Hepatocyte (in vitro differentiated cells): ENCODE measurements around the gene HSFX4. TPM values are rescaled to one million over a fixed set of nuclear protein-coding genes. Genes with fewer than 3 reads are reported as not detected.
"Not testable (repeated sequence)": the region's sequence is repeated elsewhere in the genome, so short reads cannot be mapped to it uniquely, and the experiment has no call there.

Experiments used
- DNase-seq: peaks from one replicate; pipeline ENCODE4 v3.0.0-alpha.2; 2016; ENCODE audit warnings: low spot score
- H2AFZ ChIP-seq: fragments of 200-600 bp; sonication (generic); 2 replicates; pipeline ENCODE4 v1.6.0; 2016; ENCODE audit warnings: antibody characterized with exemption, mild to moderate bottlenecking
- H3K27ac ChIP-seq: fragments of 200-600 bp; sonication (generic); 2 replicates; pipeline ENCODE4 v1.5.1; 2016; ENCODE audit warnings: mild to moderate bottlenecking
- H3K27me3 ChIP-seq: fragments of 200-600 bp; sonication (generic); 2 replicates; pipeline ENCODE4 v1.6.1; 2016
- H3K36me3 ChIP-seq: fragments of 200-600 bp; sonication (generic); replicated peaks from 2 replicates; pipeline ENCODE4 v1.5.1; 2016; ENCODE audit warnings: low read depth; ENCODE audit not compliant: insufficient read depth
- H3K4me1 ChIP-seq: fragments of 200-600 bp; sonication (generic); 2 replicates; pipeline ENCODE4 v1.5.1; 2016; ENCODE audit warnings: mild to moderate bottlenecking, moderate library complexity; ENCODE audit not compliant: insufficient read depth
- H3K4me2 ChIP-seq: fragments of 200-600 bp; sonication (generic); 2 replicates; pipeline ENCODE4 v1.6.0; 2016
- H3K4me3 ChIP-seq: fragments of 200-600 bp; sonication (generic); 2 replicates; pipeline ENCODE4 v1.5.1; 2016; ENCODE audit warnings: mild to moderate bottlenecking
- H3K79me2 ChIP-seq: fragments of 200-600 bp; sonication (generic); 2 replicates; pipeline ENCODE4 v1.6.0; 2017; ENCODE audit warnings: mild to moderate bottlenecking
- H3K9me2 ChIP-seq: fragments of 200-600 bp; sonication (generic); replicated peaks from 2 replicates; pipeline ENCODE4 v1.6.0; 2017; ENCODE audit warnings: mild to moderate bottlenecking; ENCODE audit not compliant: insufficient read depth
- H3K9me3 ChIP-seq: fragments of 200-600 bp; sonication (generic); 2 replicates; pipeline ENCODE4 v1.5.1; 2016; ENCODE audit warnings: low read depth, mild to moderate bottlenecking
- H4K20me1 ChIP-seq: fragments of 200-600 bp; sonication (generic); 2 replicates; pipeline ENCODE4 v1.6.0; 2016; ENCODE audit warnings: mild to moderate bottlenecking; ENCODE audit not compliant: insufficient read depth, poor library complexity, severe bottlenecking
- EZH2 ChIP-seq: fragments of 200-600 bp; sonication (generic); IDR thresholded peaks from 2 replicates; pipeline ENCODE4 v1.6.1; 2016; ENCODE audit warnings: antibody characterized with exemption, mild to moderate bottlenecking, borderline replicate concordance
- EZH2phosphoT487 ChIP-seq: fragments of 200-600 bp; sonication (generic); IDR thresholded peaks from one replicate; pipeline ENCODE4 v1.6.1; 2018; ENCODE audit warnings: antibody characterized with exemption, mild to moderate bottlenecking, low read depth, moderate library complexity; ENCODE audit not compliant: unreplicated experiment, severe bottlenecking
- WGBS: methylation state at CpG from one replicate; pipeline ENCODE4 v1.1.6; 2016; ENCODE audit warnings: low lambda C conversion rate; ENCODE audit errors: missing lambda C conversion rate; 5-methylcytosine and 5-hydroxymethylcytosine counted together
- polyA plus RNA-seq: library from polyadenylated mRNA; unstranded; fragments of >200 nt; fragmentation: Nextera tagmentation; extraction: Ambion mirVana; gene quantifications from 2 replicates; pipeline ENCODE4 v1.2.1, GENCODE V29; 2016
- total RNA-seq: library from RNA; depleted of rRNA; stranded (reverse); fragments of >200 nt; gene quantifications from 2 replicates; pipeline ENCODE4 v1.2.3, GENCODE V29; 2014
- TF ChIP-seq, protein P1 (sequence below): fragments of 200-600 bp; sonication (generic); IDR thresholded peaks from 2 replicates; pipeline ENCODE4 v1.5.1; 2016; ENCODE audit warnings: antibody characterized with exemption, mild to moderate bottlenecking; ENCODE audit not compliant: poor library complexity

The HSFX4 gene
- total and polyA plus RNA-seq, 2 experiments from 2014 or later, result not detected

DNA sequence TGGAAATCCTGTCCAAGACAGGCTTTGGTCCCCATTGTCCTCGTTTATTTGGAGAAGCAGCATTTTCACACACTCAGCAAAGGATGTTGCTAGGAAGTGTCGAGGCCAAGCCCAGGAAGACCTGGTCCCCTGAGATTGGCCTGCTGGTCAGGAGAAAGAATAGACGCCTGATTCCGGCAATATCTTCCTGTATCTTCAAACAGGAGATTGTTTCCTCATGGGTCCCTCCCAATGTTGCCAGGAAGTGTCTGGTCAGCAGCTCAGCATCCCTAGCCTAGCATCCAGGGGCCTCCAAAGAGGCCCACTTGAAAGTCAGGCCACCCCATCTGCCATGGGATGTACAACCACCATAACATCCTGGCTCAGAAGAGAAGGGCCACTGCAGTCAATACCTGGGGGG lies 2.0 kb downstream of the HSFX4 start:
- H4K20me1 ChIP-seq, H3K79me2 ChIP-seq, H3K36me3 ChIP-seq, H3K27me3 ChIP-seq, DNase-seq, H3K4me2 ChIP-seq, H2AFZ ChIP-seq, H3K27ac ChIP-seq, H3K9me2 ChIP-seq, H3K4me1 ChIP-seq, H3K9me3 ChIP-seq, H3K4me3 ChIP-seq: not testable (repeated sequence)
- WGBS, result 76% methylated on average over 2 of the region's 4 CpGs

DNA sequence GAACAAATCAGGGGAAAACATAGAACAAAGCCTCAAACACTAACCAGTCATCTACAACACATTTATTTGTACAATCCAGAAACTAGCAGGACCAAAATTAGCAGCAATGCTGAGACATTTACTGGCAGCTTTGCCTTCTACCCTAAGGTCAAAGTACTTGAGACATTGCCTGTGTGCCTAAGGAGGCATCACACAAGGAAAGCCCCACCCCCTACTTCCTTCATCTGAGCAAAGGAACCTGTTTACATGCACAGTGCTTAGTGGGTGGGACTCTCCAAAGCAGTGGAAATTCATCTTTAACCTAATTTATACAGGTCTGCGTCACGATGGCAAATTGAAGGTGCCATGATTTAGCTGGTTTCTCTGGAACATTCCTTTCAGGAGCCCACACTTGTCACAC lies 2.8 kb downstream of the HSFX4 start:
- not testable (repeated sequence) for H3K9me3 ChIP-seq, H3K9me2 ChIP-seq, H3K27ac ChIP-seq, H3K4me1 ChIP-seq, H3K4me3 ChIP-seq, H3K36me3 ChIP-seq, H3K27me3 ChIP-seq, H4K20me1 ChIP-seq, H2AFZ ChIP-seq, H3K79me2 ChIP-seq, H3K4me2 ChIP-seq, DNase-seq
- 82% methylated on average over 2 of the region's 2 CpGs for WGBS

DNA sequence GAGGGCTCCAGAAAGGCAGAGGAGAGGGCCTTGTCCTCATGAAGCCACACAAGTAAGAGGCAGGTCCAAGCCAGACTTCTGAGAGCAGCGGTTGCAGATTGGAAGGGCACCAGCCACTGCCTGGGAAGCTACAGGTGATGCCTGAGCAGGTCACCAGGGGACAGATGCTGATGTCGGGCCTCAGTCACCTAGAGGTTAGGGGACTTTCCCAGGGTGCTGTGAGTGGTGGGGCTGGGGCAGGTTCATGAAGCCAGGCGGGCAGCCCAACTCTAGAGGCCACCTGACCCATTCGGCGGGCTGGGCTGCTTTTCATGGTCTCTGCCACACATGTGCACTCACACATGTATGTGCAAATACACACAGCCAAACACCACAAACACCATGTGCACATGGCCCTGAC lies 3.6 kb downstream of the HSFX4 start:
- H3K36me3 ChIP-seq, H3K79me2 ChIP-seq, H3K27me3 ChIP-seq, H3K4me1 ChIP-seq, H3K27ac ChIP-seq, H3K4me2 ChIP-seq, H3K9me3 ChIP-seq, H3K4me3 ChIP-seq, H3K9me2 ChIP-seq, H4K20me1 ChIP-seq, H2AFZ ChIP-seq, DNase-seq: not testable (repeated sequence)
- WGBS, result 89% methylated on average over 1 of the region's 5 CpGs

DNA sequence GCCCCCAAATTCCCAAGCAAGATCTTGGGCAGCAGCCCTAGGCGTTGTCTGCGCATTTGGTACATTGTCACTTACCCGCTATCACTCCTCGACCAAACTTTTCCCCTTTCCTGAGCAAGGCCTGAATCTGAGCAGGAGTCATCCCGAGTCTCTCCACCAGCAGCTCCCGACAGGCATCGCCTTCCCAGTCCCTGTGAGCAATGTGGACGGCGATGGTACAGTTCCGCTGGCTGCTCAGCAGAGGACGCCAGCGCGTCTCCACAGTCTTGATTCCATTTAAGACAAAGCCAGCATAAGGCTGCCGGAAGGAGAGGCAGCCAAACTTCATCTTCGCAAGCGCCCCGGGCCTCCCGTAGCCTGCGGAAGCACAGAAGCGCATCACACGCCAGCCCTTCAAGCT lies 4.2 kb downstream of the HSFX4 start:
- not testable (repeated sequence) for H3K9me2 ChIP-seq, H3K4me2 ChIP-seq, H3K27me3 ChIP-seq, H3K36me3 ChIP-seq, H3K9me3 ChIP-seq, H3K4me3 ChIP-seq, H3K79me2 ChIP-seq, DNase-seq, H2AFZ ChIP-seq, H3K4me1 ChIP-seq, H3K27ac ChIP-seq, H4K20me1 ChIP-seq
- 81% methylated on average over 17 of the region's 21 CpGs for WGBS

DNA sequence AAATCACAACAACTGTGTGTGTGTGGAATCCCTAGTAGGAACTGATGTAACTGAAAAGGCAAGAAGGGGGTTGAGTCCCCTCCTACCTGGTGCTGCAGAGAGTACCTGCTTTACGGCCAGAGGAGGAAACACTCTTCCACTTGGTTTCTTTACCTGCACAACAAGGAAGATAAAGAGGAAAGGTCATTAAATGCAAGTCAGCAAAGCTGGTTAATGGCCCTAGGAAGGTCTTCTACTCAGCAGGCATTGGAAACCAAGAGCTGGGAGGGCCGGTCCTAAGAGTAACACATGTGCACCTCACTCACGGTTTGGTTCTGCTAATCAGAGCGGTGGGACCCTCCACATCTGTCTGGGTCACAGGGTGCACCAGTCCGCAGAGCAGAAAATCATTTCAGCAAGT lies 8.0 kb downstream of the HSFX4 start:
- not testable (repeated sequence) for H3K9me3 ChIP-seq, H3K27me3 ChIP-seq, H3K79me2 ChIP-seq, H3K36me3 ChIP-seq, H4K20me1 ChIP-seq, H3K9me2 ChIP-seq, H2AFZ ChIP-seq, H3K4me1 ChIP-seq
- DNase-seq, result peak; percentile 10
- 65% methylated on average over 5 of the region's 5 CpGs for WGBS
- Histone ChIP-seq H3K4me2 (peak overlapping the region; percentile 83), H3K4me3 (peak overlapping the region; percentile 23), H3K27ac (peak overlapping the region; percentile 91)

DNA sequence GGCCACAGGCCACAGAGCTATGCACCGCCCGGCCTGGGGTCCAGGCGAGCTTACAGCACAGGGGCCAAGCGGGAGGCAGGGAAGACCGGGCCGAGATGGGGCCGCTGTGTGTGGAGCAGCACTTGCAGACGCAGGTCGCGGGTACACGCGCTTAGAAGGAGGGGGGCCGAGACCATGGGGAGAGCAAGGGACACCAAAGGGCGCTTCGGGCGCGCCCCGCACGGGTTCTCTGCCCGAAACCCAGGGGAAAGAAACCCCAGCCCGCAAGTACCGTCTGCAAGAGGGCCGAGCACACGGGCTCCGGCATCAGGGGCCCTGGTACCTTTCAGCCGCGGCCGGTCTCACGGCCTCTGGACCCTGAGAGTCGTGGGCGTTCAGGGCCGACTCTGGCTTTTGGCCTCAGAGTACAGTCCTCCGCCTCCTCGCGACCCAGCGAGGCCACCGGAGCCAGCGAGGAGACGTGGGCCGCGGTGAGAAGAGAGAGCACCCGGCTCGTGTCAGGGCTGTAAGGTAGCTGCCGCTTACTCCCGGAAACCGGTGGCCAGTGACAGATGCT lies 8.6 kb downstream of the HSFX4 start:
- 38% methylated on average over 45 of the region's 46 CpGs for WGBS
- peak overlapping the region; percentile 83 for H3K4me2 ChIP-seq
- H3K4me3 ChIP-seq, result peak overlapping the region; percentile 23
- H3K27ac ChIP-seq, result peak overlapping the region; percentile 91
- no peaks in the 10 kb centered on the region for H3K9me2 ChIP-seq
- H2AFZ ChIP-seq, result peak overlapping the region; percentile 52
- peak; percentile 37 for DNase-seq
- peaks cover 7% of the 10 kb centered on the region for H3K79me2 ChIP-seq
- no peaks in the 10 kb centered on the region for H3K4me1 ChIP-seq
- H4K20me1 ChIP-seq, result no peaks in the 10 kb centered on the region
- H3K27me3 ChIP-seq, result no peaks in the 10 kb centered on the region
- H3K9me3 ChIP-seq, result no peaks in the 10 kb centered on the region
- H3K36me3 ChIP-seq, result no peaks in the 10 kb centered on the region
- TF ChIP-seq EZH2phosphoT487 (no peak), EZH2 (no peak)
- TF ChIP-seq, protein P1, sequence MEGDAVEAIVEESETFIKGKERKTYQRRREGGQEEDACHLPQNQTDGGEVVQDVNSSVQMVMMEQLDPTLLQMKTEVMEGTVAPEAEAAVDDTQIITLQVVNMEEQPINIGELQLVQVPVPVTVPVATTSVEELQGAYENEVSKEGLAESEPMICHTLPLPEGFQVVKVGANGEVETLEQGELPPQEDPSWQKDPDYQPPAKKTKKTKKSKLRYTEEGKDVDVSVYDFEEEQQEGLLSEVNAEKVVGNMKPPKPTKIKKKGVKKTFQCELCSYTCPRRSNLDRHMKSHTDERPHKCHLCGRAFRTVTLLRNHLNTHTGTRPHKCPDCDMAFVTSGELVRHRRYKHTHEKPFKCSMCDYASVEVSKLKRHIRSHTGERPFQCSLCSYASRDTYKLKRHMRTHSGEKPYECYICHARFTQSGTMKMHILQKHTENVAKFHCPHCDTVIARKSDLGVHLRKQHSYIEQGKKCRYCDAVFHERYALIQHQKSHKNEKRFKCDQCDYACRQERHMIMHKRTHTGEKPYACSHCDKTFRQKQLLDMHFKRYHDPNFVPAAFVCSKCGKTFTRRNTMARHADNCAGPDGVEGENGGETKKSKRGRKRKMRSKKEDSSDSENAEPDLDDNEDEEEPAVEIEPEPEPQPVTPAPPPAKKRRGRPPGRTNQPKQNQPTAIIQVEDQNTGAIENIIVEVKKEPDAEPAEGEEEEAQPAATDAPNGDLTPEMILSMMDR, result no peak
